ENCODE data around the gene SDSL.

The SDSL gene

GRCh38 chr12:113399490-113399889 is 22.7 kb upstream of the SDSL start:
- Histone ChIP-seq H3K4me3 (ENCODE audit: low read length) (no peak overlapping the region), H3K36me3 (ENCODE audit: insufficient read depth, low read length) (no peaks in the 10 kb centered on the region), H2AFZ (ENCODE audit: low read depth, low read length) (no peak overlapping the region), H3K4me1 (ENCODE audit: insufficient read depth, low read length) (no peaks in the 10 kb centered on the region), H3K27me3 (ENCODE audit: insufficient read depth, low read length) (no peaks in the 10 kb centered on the region), H3K9me3 (ENCODE audit: low read length) (no peaks in the 10 kb centered on the region)

- H3K36me3 ChIP-seq (ENCODE audit: insufficient read depth, low read length), result no peaks in the 10 kb centered on the region
- H3K4me1 ChIP-seq (ENCODE audit: insufficient read depth, low read length), result no peaks in the 10 kb centered on the region
- H2AFZ ChIP-seq (ENCODE audit: low read depth, low read length), result no peak overlapping the region
- H3K9me3 ChIP-seq (ENCODE audit: low read length), result no peaks in the 10 kb centered on the region
- no peak overlapping the region for H3K4me3 ChIP-seq (ENCODE audit: low read length)
- peaks cover 2% of the 10 kb centered on the region for H3K27me3 ChIP-seq (ENCODE audit: insufficient read depth, low read length)
These were observed 21.8 kb upstream of the SDSL start for GRCh38 chr12:113400362-113400761.

GRCh38 chr12:113401066-113402000 is 20.8 kb upstream of the SDSL start:
- no peak overlapping the region for H2AFZ ChIP-seq (ENCODE audit: low read depth, low read length)
- H3K4me3 ChIP-seq (ENCODE audit: low read length), result no peak overlapping the region
- no peaks in the 10 kb centered on the region for H3K4me1 ChIP-seq (ENCODE audit: insufficient read depth, low read length)
- H3K27me3 ChIP-seq (ENCODE audit: insufficient read depth, low read length), result peaks cover 3% of the 10 kb centered on the region
- H3K9me3 ChIP-seq (ENCODE audit: low read length), result no peaks in the 10 kb centered on the region
- H3K36me3 ChIP-seq (ENCODE audit: insufficient read depth, low read length), result no peaks in the 10 kb centered on the region

- H3K4me3 ChIP-seq (ENCODE audit: low read length), result no peak overlapping the region
- H3K27me3 ChIP-seq (ENCODE audit: insufficient read depth, low read length), result peaks cover 3% of the 10 kb centered on the region
- no peak overlapping the region for H2AFZ ChIP-seq (ENCODE audit: low read depth, low read length)
- H3K9me3 ChIP-seq (ENCODE audit: low read length), result no peaks in the 10 kb centered on the region
- no peaks in the 10 kb centered on the region for H3K4me1 ChIP-seq (ENCODE audit: insufficient read depth, low read length)
- no peaks in the 10 kb centered on the region for H3K36me3 ChIP-seq (ENCODE audit: insufficient read depth, low read length)
These were observed 19.5 kb upstream of the SDSL start for GRCh38 chr12:113402586-113403260.

- peaks cover 3% of the 10 kb centered on the region for H3K27me3 ChIP-seq (ENCODE audit: insufficient read depth, low read length)
- H3K36me3 ChIP-seq (ENCODE audit: insufficient read depth, low read length), result no peaks in the 10 kb centered on the region
- no peaks in the 10 kb centered on the region for H3K4me1 ChIP-seq (ENCODE audit: insufficient read depth, low read length)
- no peak within 1 kb of the TSS for H2AFZ ChIP-seq (ENCODE audit: low read depth, low read length)
- H3K4me3 ChIP-seq (ENCODE audit: low read length), result no peak within 1 kb of the TSS
- H3K9me3 ChIP-seq (ENCODE audit: low read length), result no peaks in the 10 kb centered on the region
These were observed 18.5 kb upstream of the SDSL start, which contains the start of gene SDS for GRCh38 chr12:113403435-113404415. Gene SDS, minus strand, starts transcription at chr12:113403887. Its CDS starts 4,179 bp downstream, at chr12:113399708.

- Histone ChIP-seq H2AFZ (ENCODE audit: low read depth, low read length) (no peak overlapping the region), H3K9me3 (ENCODE audit: low read length) (no peaks in the 10 kb centered on the region), H3K27me3 (ENCODE audit: insufficient read depth, low read length) (peaks cover 3% of the 10 kb centered on the region), H3K4me1 (ENCODE audit: insufficient read depth, low read length) (peaks cover 4% of the 10 kb centered on the region), H3K4me3 (ENCODE audit: low read length) (no peak overlapping the region), H3K36me3 (ENCODE audit: insufficient read depth, low read length) (no peaks in the 10 kb centered on the region)
These were observed 16.5 kb upstream of the SDSL start for GRCh38 chr12:113405694-113406093.

GRCh38 chr12:113407931-113408600 is 14.1 kb upstream of the SDSL start:
- H2AFZ ChIP-seq (ENCODE audit: low read depth, low read length), result no peak overlapping the region
- H3K4me3 ChIP-seq (ENCODE audit: low read length), result no peak overlapping the region
- peaks cover 4% of the 10 kb centered on the region for H3K4me1 ChIP-seq (ENCODE audit: insufficient read depth, low read length)
- H3K27me3 ChIP-seq (ENCODE audit: insufficient read depth, low read length), result peaks cover 3% of the 10 kb centered on the region
- H3K36me3 ChIP-seq (ENCODE audit: insufficient read depth, low read length), result no peaks in the 10 kb centered on the region
- no peaks in the 10 kb centered on the region for H3K9me3 ChIP-seq (ENCODE audit: low read length)

GRCh38 chr12:113408756-113409298 is 13.4 kb upstream of the SDSL start:
- Histone ChIP-seq H3K4me3 (ENCODE audit: low read length) (no peak overlapping the region), H3K27me3 (ENCODE audit: insufficient read depth, low read length) (peaks cover 3% of the 10 kb centered on the region), H3K9me3 (ENCODE audit: low read length) (no peaks in the 10 kb centered on the region), H2AFZ (ENCODE audit: low read depth, low read length) (no peak overlapping the region), H3K36me3 (ENCODE audit: insufficient read depth, low read length) (no peaks in the 10 kb centered on the region), H3K4me1 (ENCODE audit: insufficient read depth, low read length) (peaks cover 4% of the 10 kb centered on the region)

- H2AFZ ChIP-seq (ENCODE audit: low read depth, low read length), result no peak overlapping the region
- peaks cover 4% of the 10 kb centered on the region for H3K4me1 ChIP-seq (ENCODE audit: insufficient read depth, low read length)
- H3K27me3 ChIP-seq (ENCODE audit: insufficient read depth, low read length), result peaks cover 3% of the 10 kb centered on the region
- H3K36me3 ChIP-seq (ENCODE audit: insufficient read depth, low read length), result no peaks in the 10 kb centered on the region
- no peak overlapping the region for H3K4me3 ChIP-seq (ENCODE audit: low read length)
- no peaks in the 10 kb centered on the region for H3K9me3 ChIP-seq (ENCODE audit: low read length)
These were observed 12.6 kb upstream of the SDSL start for GRCh38 chr12:113409462-113410124.

GRCh38 chr12:113413488-113413939 is 8.7 kb upstream of the SDSL start:
- H3K36me3 ChIP-seq (ENCODE audit: insufficient read depth, low read length), result no peaks in the 10 kb centered on the region
- H2AFZ ChIP-seq (ENCODE audit: low read depth, low read length), result no peak overlapping the region
- H3K9me3 ChIP-seq (ENCODE audit: low read length), result no peaks in the 10 kb centered on the region
- peaks cover 4% of the 10 kb centered on the region for H3K4me1 ChIP-seq (ENCODE audit: insufficient read depth, low read length)
- H3K4me3 ChIP-seq (ENCODE audit: low read length), result no peak overlapping the region
- H3K27me3 ChIP-seq (ENCODE audit: insufficient read depth, low read length), result no peaks in the 10 kb centered on the region

- H3K27me3 ChIP-seq (ENCODE audit: insufficient read depth, low read length), result no peaks in the 10 kb centered on the region
- H3K9me3 ChIP-seq (ENCODE audit: low read length), result no peaks in the 10 kb centered on the region
- no peak overlapping the region for H3K4me3 ChIP-seq (ENCODE audit: low read length)
- H3K36me3 ChIP-seq (ENCODE audit: insufficient read depth, low read length), result no peaks in the 10 kb centered on the region
- H3K4me1 ChIP-seq (ENCODE audit: insufficient read depth, low read length), result peaks cover 4% of the 10 kb centered on the region
- H2AFZ ChIP-seq (ENCODE audit: low read depth, low read length), result no peak overlapping the region
These were observed 7.6 kb upstream of the SDSL start for GRCh38 chr12:113414519-113415038.
